ENCODE measurements around the gene FYN. TPM values are rescaled to one million over a fixed set of nuclear protein-coding genes. Genes with fewer than 3 reads are reported as not detected.

FYN gene
- total and polyA plus RNA-seq, 2 of the 13 experiments (the other 11 are each of a cell fraction or from before 2014, with no cell fraction given) = 15.5 to 24.6 TPM

DNA sequence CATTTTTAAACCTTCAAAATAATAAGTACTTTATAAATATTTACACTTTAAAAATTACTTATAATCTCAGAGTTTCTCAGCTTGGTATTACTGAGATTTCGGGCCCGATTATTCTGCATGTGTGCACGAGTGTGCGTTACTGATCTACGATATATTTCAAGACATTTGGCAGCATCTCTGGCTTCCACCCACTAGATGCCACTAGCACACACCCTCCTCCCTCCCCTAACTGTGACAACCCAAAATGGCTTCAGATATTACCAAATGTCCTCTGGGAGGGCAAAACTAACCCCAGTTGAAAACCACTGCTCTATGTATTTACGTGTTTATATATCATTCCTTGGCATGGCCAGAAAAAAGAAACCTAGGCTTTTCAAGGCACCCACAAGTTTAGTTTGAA is 95.9 kb downstream of the FYN start:
- intact Hi-C loops (cut with micrococcal nuclease; ENCODE audit: unreplicated experiment) = loop anchor here (5.0 kb wide), 1 partner anchor 220 kb away; no protein-coding TSS in a partner anchor
- Histone ChIP-seq H3K9ac (ENCODE audit: insufficient read depth, low read depth, low read length) (no peak overlapping the region), H2AFZ (ENCODE audit: low read length) (no peak overlapping the region), H3K27ac (ENCODE audit: extremely low read length, insufficient read depth, low read length) (no peak overlapping the region), H3K4me1 (ENCODE audit: insufficient read depth, low read length) (no peaks in the 10 kb centered on the region), H3K4me2 (ENCODE audit: low read depth, low read length) (no peak overlapping the region), H3K79me2 (ENCODE audit: insufficient read depth, low read length) (no peaks in the 10 kb centered on the region), H3K27me3 (ENCODE audit: control insufficient read depth in 1 of 2, insufficient read depth in 2 of 2, low read length in 2 of 2) (no peaks in the 10 kb centered on the region), H3K4me3 (replicated peaks in 1 of 3; ENCODE audit: insufficient read depth in 1 of 3, low read depth in 2 of 3, low read length in 3 of 3) (no peak overlapping the region), H3K9me3 (ENCODE audit: low read length) (no peaks in the 10 kb centered on the region), H4K20me1 (ENCODE audit: insufficient read depth, low read length) (no peaks in the 10 kb centered on the region), H3K36me3 (replicated peaks in 1 of 2; ENCODE audit: control insufficient read depth in 1 of 2, insufficient read depth in 2 of 2, low read length in 2 of 2) (no peaks in the 10 kb centered on the region; a peak in 1 of 5 replicates)
- DNase-seq (ENCODE audit: low spot score) (no peak), FAIRE-seq (no peak), ATAC-seq (peak; percentile 43; the same call in 1 of the 3 replicates)
- ChIA-PET CTCF (ENCODE audit: low intra/inter-chr PET ratio, low total read pairs) (no interaction called here), POLR2A (no interaction called here)
- BruUV-seq (replicated peaks) = no TSS peak
- no peak for TF ChIP-seq SNAPC2 (CRISPR knock-in tag; IDR thresholded peaks at IDR 0.05)
- TF ChIP-seq, protein P1, sequence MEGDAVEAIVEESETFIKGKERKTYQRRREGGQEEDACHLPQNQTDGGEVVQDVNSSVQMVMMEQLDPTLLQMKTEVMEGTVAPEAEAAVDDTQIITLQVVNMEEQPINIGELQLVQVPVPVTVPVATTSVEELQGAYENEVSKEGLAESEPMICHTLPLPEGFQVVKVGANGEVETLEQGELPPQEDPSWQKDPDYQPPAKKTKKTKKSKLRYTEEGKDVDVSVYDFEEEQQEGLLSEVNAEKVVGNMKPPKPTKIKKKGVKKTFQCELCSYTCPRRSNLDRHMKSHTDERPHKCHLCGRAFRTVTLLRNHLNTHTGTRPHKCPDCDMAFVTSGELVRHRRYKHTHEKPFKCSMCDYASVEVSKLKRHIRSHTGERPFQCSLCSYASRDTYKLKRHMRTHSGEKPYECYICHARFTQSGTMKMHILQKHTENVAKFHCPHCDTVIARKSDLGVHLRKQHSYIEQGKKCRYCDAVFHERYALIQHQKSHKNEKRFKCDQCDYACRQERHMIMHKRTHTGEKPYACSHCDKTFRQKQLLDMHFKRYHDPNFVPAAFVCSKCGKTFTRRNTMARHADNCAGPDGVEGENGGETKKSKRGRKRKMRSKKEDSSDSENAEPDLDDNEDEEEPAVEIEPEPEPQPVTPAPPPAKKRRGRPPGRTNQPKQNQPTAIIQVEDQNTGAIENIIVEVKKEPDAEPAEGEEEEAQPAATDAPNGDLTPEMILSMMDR (CRISPR knock-in tag; IDR thresholded peaks at IDR 0.05) = 0 out of 2 replicates have a peak, but pooled peaks have one; percentile 10
- no peak for TF ChIP-seq ZNF143 (CRISPR knock-in tag; IDR thresholded peaks at IDR 0.05)
- TF ChIP-seq RXRA (CRISPR knock-in tag; IDR thresholded peaks at IDR 0.05) = no peak
- in situ Hi-C loops (cut with HindIII; ENCODE audit: extremely low pct_ligation_motif_present, low pct_unique_long_range_greater_than_20kb) = no loop called here
- 90% methylated on average over 6 of the region's 6 CpGs for WGBS (ENCODE audit: low lambda C conversion rate)

DNA sequence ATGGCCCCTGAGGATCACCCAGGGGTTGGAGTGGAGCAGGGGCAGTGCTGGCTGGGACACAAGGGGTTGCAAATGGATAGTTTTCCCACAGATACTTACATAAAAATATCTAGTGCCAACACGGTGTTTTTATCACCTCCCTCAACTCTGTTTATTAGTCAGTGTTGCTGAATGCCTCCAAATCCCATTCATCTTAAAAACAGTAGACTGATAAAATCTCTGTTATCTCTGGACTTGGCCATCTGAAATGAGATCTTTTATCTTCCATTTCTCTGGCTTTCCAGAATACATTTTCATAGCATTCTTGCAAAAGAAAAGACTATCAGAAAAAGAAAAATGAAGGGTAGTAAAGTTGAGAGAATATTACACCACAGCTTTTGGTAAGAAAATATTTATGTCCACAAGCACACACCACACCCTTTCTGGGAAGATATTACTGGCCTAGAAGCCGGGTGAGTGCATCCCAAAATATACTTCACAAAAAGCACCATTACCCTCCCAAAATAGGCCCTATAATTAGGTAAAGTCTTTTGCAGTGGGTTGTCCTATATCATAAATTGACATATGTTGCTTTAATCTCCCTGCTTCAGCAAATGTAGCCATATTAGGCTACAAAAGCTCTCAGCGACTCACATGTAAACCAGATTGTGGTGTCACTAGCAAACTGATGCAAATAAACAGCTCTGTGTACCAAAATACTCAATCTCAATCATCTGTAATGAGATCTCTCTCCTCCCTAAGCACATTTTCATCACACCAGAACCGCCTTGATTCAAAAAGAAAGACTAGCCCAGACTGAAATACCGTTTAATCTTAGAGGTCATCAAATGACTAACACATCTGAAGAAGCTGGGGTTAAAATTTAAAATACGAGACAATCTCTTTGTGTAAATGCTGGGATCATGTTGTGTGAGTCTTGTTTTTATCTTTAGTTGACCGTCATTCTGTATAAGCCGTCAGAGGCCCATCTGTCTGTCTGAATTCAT is 96.7 kb downstream of the FYN start:
- no peaks in the 10 kb centered on the region for H3K4me1 ChIP-seq (ENCODE audit: insufficient read depth, low read length)
- intact Hi-C loops (cut with micrococcal nuclease; ENCODE audit: unreplicated experiment) (loop anchor here (5.0 kb wide), 1 partner anchor 221 kb away; no protein-coding TSS in a partner anchor), in situ Hi-C loops (cut with HindIII; ENCODE audit: extremely low pct_ligation_motif_present, low pct_unique_long_range_greater_than_20kb) (no loop called here)
- H4K20me1 ChIP-seq (ENCODE audit: insufficient read depth, low read length) = no peaks in the 10 kb centered on the region
- ChIA-PET POLR2A (no interaction called here), CTCF (ENCODE audit: low intra/inter-chr PET ratio, low total read pairs) (no interaction called here)
- no peak for TF ChIP-seq SNAI1 (CRISPR knock-in tag; IDR thresholded peaks at IDR 0.05; ENCODE audit: borderline replicate concordance)
- TF ChIP-seq SMYD3 (CRISPR knock-in tag; IDR thresholded peaks at IDR 0.05) = no peak
- no peak for TF ChIP-seq TAF1 (CRISPR knock-in tag; IDR thresholded peaks at IDR 0.05)
- no peak for TF ChIP-seq TCF12 (IDR thresholded peaks at IDR 0.05)
- no peak for TF ChIP-seq TCF12 (CRISPR knock-in tag; IDR thresholded peaks at IDR 0.05)
- H3K4me2 ChIP-seq (ENCODE audit: low read depth, low read length) = no peak overlapping the region
- ATAC-seq = no peak
- H3K4me3 ChIP-seq (replicated peaks in 1 of 3; ENCODE audit: insufficient read depth in 1 of 3, low read depth in 2 of 3, low read length in 3 of 3) = no peak overlapping the region
- 66% methylated on average over 8 of the region's 8 CpGs for WGBS (ENCODE audit: low lambda C conversion rate)
- peaks cover 0 to 3% of the 10 kb centered on the region in 2 experiments; a peak in 1 of 5 replicates for H3K36me3 ChIP-seq (replicated peaks in 1 of 2; ENCODE audit: control insufficient read depth in 1 of 2, insufficient read depth in 2 of 2, low read length in 2 of 2)
- no peak overlapping the region for H3K27ac ChIP-seq (ENCODE audit: extremely low read length, insufficient read depth, low read length)
- DNase-seq (ENCODE audit: low spot score) = no peak
- H2AFZ ChIP-seq (ENCODE audit: low read length) = no peak overlapping the region
- H3K9me3 ChIP-seq (ENCODE audit: low read length) = no peaks in the 10 kb centered on the region
- H3K9ac ChIP-seq (ENCODE audit: insufficient read depth, low read depth, low read length) = no peak overlapping the region
- no peaks in the 10 kb centered on the region for H3K27me3 ChIP-seq (ENCODE audit: control insufficient read depth in 1 of 2, insufficient read depth in 2 of 2, low read length in 2 of 2)
- FAIRE-seq = no peak
- BruUV-seq (replicated peaks) = no TSS peak
- H3K79me2 ChIP-seq (ENCODE audit: insufficient read depth, low read length) = no peaks in the 10 kb centered on the region

Measured in HepG2 (cell line).